ENCODE measurements around the gene SIGLEC12. TPM values are rescaled to one million over a fixed set of nuclear protein-coding genes. Genes with fewer than 3 reads are reported as not detected.
A peak's percentile ranks its signal among the peaks of the same experiment; 100 is the strongest.

Gene SIGLEC12
- total and polyA plus RNA-seq, 4 donors, result 0.12 to 5.1 (median 1.9) TPM

- no peak overlapping the region for H3K27ac ChIP-seq (ENCODE audit: low read depth in 1 of 2, low read length in 1 of 2)
- no peak for DNase-seq
- TF ChIP-seq, protein P1, sequence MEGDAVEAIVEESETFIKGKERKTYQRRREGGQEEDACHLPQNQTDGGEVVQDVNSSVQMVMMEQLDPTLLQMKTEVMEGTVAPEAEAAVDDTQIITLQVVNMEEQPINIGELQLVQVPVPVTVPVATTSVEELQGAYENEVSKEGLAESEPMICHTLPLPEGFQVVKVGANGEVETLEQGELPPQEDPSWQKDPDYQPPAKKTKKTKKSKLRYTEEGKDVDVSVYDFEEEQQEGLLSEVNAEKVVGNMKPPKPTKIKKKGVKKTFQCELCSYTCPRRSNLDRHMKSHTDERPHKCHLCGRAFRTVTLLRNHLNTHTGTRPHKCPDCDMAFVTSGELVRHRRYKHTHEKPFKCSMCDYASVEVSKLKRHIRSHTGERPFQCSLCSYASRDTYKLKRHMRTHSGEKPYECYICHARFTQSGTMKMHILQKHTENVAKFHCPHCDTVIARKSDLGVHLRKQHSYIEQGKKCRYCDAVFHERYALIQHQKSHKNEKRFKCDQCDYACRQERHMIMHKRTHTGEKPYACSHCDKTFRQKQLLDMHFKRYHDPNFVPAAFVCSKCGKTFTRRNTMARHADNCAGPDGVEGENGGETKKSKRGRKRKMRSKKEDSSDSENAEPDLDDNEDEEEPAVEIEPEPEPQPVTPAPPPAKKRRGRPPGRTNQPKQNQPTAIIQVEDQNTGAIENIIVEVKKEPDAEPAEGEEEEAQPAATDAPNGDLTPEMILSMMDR (IDR thresholded peaks at IDR 0.05; ENCODE audit: control extremely low read depth, extremely low read depth), result no peak
- no peaks in the 10 kb centered on the region for H3K36me3 ChIP-seq (ENCODE audit: control insufficient read depth in 4 of 4, insufficient read depth in 4 of 4, low read length in 4 of 4)
- 79 to 84% methylated on average over 2 of the region's 2 CpGs for WGBS, 2 donors
- no peaks in the 10 kb centered on the region for H3K9me3 ChIP-seq (ENCODE audit: control insufficient read depth in 4 of 4, insufficient read depth in 3 of 4, low read length in 3 of 4)
- H3K27me3 ChIP-seq (ENCODE audit: control insufficient read depth in 3 of 3, insufficient read depth in 3 of 3, low read length in 2 of 3), result peaks cover 0 to 3% (median 0%) of the 10 kb centered on the region in 3 donors
- H3K4me1 ChIP-seq (ENCODE audit: control insufficient read depth in 5 of 5, insufficient read depth in 5 of 5, low read length in 5 of 5), result no peaks in the 10 kb centered on the region
- H3K4me3 ChIP-seq, result no peak overlapping the region
- ATAC-seq (ENCODE audit: insufficient read depth, low FRiP score), result no peak
- H3K9ac ChIP-seq (ENCODE audit: insufficient read depth in 1 of 2, low read length in 2 of 2), result no peak overlapping the region
Measured at GRCh38 chr19:51521357-51521756, 19.8 kb upstream of the SIGLEC12 start.

DNA sequence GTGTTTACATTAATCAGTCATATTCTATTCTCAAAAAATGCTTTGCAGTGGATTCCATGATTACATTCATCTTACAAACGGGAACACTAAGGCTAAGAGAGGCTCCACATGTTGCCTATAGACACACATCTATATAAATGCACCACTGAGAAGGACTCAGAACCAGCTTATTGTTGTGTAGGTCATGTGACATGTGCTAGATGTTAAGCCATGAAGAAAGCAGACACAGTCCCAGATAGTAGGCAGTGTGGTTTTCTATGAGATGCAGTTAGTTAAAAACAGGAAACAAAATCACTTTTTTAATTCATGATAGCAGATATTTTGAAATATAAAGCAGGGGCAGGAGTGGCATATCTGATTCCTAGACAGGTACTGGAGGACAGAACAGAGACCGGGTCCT, 19.1 kb upstream of the SIGLEC12 start:
- WGBS, 2 donors, result 32 to 44% methylated on average over 2 of the region's 2 CpGs

GRCh38 chr19:51514866-51515481, 13.4 kb upstream of the SIGLEC12 start:
- H3K36me3 ChIP-seq (ENCODE audit: control insufficient read depth in 4 of 4, insufficient read depth in 4 of 4, low read length in 4 of 4), result no peaks in the 10 kb centered on the region
- WGBS, 2 donors, result 16 to 21% methylated on average over 3 of the region's 3 CpGs
- H3K4me3 ChIP-seq, result no peak overlapping the region
- ATAC-seq (ENCODE audit: insufficient read depth, low FRiP score), result no peak
- H3K9me3 ChIP-seq (ENCODE audit: control insufficient read depth in 4 of 4, insufficient read depth in 3 of 4, low read length in 3 of 4), result no peaks in the 10 kb centered on the region
- DNase-seq, result peak in 2 of 3 donors; percentile 47 to 56
- H3K27ac ChIP-seq (ENCODE audit: low read depth in 1 of 2, low read length in 1 of 2), result no peak overlapping the region
- H3K9ac ChIP-seq (ENCODE audit: insufficient read depth in 1 of 2, low read length in 2 of 2), result no peak overlapping the region
- peaks cover 0 to 4% (median 2%) of the 10 kb centered on the region in 3 donors for H3K27me3 ChIP-seq (ENCODE audit: control insufficient read depth in 3 of 3, insufficient read depth in 3 of 3, low read length in 2 of 3)
- TF ChIP-seq, protein P1 (IDR thresholded peaks at IDR 0.05; ENCODE audit: control extremely low read depth, extremely low read depth), result peak; percentile 42
- no peaks in the 10 kb centered on the region for H3K4me1 ChIP-seq (ENCODE audit: control insufficient read depth in 5 of 5, insufficient read depth in 5 of 5, low read length in 5 of 5)

More for the DNA sequence above, 19.1 kb upstream of the SIGLEC12 start:
- DNase-seq, result no peak
- H3K36me3 ChIP-seq (ENCODE audit: control insufficient read depth in 4 of 4, insufficient read depth in 4 of 4, low read length in 4 of 4), result no peaks in the 10 kb centered on the region
- no peak overlapping the region for H3K27ac ChIP-seq (ENCODE audit: low read depth in 1 of 2, low read length in 1 of 2)
- TF ChIP-seq, protein P1 (IDR thresholded peaks at IDR 0.05; ENCODE audit: control extremely low read depth, extremely low read depth), result no peak
- no peaks in the 10 kb centered on the region for H3K4me1 ChIP-seq (ENCODE audit: control insufficient read depth in 5 of 5, insufficient read depth in 5 of 5, low read length in 5 of 5)
- H3K27me3 ChIP-seq (ENCODE audit: control insufficient read depth in 3 of 3, insufficient read depth in 3 of 3, low read length in 2 of 3), result peaks cover 0 to 3% (median 0%) of the 10 kb centered on the region in 3 donors
- H3K4me3 ChIP-seq, result no peak overlapping the region
- ATAC-seq (ENCODE audit: insufficient read depth, low FRiP score), result no peak
- no peak overlapping the region for H3K9ac ChIP-seq (ENCODE audit: insufficient read depth in 1 of 2, low read length in 2 of 2)
- H3K9me3 ChIP-seq (ENCODE audit: control insufficient read depth in 4 of 4, insufficient read depth in 3 of 4, low read length in 3 of 4), result no peaks in the 10 kb centered on the region

DNA sequence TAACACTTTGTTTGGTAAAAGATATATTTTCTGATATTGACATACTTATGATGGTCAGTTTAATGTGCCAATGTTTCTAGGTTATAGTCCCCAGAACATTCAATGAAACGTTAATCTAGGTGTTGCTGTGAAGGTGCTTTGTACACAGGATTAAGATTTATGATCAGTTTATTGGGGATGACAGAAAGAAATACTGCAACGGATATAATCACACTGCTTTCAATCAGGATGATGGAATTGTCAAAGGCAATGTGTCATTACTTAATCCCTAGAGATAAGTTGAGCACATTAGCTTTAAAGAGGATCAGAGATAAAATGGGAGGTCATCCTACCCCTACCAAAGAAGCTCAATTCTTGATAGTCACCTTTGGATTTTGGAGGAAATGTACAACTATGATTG, 12.4 kb upstream of the SIGLEC12 start:
- H3K27ac ChIP-seq (ENCODE audit: low read depth in 1 of 2, low read length in 1 of 2), result no peak overlapping the region
- H3K27me3 ChIP-seq (ENCODE audit: control insufficient read depth in 3 of 3, insufficient read depth in 3 of 3, low read length in 2 of 3), result peaks cover 0 to 4% (median 2%) of the 10 kb centered on the region in 3 donors
- no peak overlapping the region for H3K9ac ChIP-seq (ENCODE audit: insufficient read depth in 1 of 2, low read length in 2 of 2)
- H3K9me3 ChIP-seq (ENCODE audit: control insufficient read depth in 4 of 4, insufficient read depth in 3 of 4, low read length in 3 of 4), result no peaks in the 10 kb centered on the region
- no peak overlapping the region for H3K4me3 ChIP-seq
- TF ChIP-seq, protein P1 (IDR thresholded peaks at IDR 0.05; ENCODE audit: control extremely low read depth, extremely low read depth), result no peak
- H3K36me3 ChIP-seq (ENCODE audit: control insufficient read depth in 4 of 4, insufficient read depth in 4 of 4, low read length in 4 of 4), result no peaks in the 10 kb centered on the region
- no peak for DNase-seq
- 45 to 56% methylated on average over 2 of the region's 2 CpGs for WGBS, 2 donors
- no peak for ATAC-seq (ENCODE audit: insufficient read depth, low FRiP score)
- H3K4me1 ChIP-seq (ENCODE audit: control insufficient read depth in 5 of 5, insufficient read depth in 5 of 5, low read length in 5 of 5), result no peaks in the 10 kb centered on the region

All from lung (tissue), 12 donors.